ENCODE results near the gene DGCR2.
"Not testable (repeated sequence)": the region's sequence is repeated elsewhere in the genome, so short reads cannot be mapped to it uniquely, and the experiment has no call there.

Gene DGCR2

DNA sequence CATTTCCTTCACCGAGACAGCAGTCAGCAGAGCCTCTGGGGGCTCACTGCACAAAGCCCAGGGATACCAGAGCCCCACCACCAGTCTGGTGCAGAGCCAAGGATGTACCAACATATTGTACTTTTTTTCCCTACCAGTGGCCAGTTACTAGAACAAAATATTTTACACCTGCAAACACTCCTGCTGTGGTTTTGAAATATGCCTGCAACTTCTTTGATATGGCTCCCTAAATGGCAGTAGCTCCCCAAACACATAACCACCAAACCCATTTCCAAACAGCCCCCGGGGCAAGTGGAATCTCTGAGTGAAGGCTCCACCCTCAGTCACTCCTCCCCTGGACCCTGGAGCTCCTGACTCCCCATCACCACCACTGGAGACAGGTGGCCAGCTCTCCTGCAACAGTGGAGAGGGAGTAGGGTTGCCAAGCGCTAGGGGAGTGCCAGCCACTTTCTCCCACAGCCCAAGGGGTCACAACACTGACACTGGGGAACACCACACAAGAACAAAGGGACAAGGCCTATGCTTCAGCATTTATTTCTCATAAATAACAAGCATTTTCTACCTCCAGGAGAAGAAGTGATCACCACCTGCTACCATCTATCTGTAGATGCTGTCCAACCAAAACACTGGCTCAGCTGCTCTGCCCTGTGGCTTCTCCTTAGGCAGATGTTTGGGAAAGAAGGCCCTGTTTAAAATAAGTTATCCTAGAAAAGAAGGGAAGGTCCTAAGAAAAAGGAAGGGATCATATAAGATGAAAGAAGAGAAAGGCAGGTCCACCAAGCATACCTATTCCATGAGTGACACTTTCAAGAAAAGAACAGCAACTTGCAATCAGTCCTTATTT is 15.1 kb downstream of the DGCR2 start:
- no peak for DNase-seq

DNA sequence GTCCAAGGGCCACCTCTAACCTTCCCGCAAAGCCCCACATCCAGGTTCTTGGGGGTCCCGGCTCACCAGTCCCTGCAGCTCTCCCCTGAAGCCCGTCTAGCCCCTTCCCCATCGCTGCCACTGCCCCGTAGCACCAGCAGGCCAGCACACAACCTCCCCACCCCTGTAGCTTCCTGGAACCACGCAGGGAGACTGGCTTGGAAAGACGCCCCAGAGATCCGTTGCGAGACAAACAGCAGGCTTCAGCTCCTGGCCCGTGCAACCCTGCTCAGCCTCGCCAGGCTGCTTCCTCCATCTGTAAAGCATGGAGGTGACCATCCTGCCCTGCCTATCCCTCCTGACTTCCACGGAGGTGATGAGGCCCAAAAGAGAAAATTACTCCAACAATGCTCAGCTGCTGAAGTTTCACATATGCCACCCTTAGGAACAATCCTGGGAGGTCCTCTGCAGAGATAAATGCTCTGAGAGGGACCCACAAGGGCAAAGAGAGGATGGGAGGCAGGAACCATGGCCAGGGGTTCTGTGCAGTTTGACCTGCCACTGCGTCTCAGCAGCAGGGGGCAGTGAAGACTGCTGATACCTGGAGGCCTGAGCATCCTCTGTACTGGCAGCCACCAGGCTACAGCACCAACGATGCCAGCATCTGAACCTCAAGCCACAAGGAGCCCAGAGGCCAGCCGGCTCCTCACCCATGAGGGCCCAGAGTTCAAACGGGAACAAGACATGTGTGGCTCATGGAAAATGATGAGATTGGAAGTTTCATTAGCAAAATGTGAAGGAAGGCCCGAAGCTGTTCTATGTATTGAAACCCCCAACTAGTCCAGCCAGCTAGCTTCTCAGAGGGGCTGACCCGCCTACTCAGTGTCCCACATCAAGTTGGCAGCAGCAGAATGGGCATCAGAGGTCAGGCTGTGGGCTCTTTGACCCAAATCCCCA is 16.1 kb downstream of the DGCR2 start:
- DNase-seq, result no peak

DNA sequence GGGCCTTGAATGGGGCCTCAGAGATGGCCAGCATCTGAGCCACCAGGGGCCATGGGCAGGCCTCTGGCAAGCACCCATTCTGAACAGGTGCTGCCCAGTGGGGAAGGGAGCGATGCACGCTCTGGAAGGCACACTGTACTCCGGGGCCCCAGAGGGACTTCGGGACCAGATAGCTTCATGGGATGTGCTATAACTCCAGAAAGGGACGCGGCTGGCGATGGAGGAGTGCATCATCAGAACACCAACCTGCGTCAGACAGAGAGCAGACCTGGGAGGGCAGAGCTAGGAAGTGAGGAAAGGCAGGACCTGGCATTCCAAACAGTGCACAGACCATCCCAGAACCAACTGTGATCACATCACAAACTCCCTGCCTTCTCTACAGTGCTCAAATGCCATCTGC is 16.8 kb downstream of the DGCR2 start:
- no peak for DNase-seq

DNA sequence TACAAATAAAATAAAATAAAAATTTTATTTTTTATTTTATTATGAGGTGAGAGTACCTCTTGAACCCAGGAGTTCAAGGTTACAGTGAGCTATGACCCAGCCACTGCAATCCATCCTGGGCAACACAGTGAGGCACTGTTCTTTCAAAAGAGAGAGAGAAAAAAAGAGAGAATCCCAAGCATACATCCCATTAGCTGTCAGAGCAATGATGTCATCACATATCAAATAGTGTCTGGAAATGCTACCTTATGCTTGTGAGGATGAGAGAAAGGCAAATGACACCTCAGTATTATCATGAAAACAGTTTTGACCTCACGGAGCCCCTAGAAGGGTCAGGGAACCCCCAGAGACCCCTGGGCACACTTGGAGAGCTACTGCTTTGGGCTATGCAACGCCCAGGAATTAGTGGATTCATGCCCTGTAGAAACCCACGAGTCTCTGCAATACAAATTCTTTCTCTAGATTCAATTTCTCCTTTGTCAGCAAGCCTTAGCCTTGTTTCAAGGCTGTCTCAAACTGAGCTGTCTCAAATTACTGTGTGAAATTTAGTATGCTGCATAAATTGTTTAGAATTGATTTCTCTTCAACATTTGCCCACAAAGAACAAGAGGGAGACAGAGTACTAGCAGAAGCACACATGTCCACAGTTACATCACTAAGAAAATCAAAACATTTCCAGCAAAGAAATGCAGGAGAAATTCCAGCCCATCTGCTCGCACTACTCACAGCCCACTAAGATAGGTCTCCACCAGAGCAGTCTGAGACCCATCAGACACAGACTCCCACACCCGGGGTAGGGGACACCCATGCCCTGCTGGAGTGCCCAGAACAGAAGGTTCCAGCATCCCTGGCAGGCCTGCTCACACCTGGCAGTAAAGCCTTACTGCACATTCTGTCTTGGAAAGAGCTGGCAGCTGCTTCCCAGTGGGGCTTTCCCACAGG is 18.1 kb downstream of the DGCR2 start:
- DNase-seq, result no peak

DNA sequence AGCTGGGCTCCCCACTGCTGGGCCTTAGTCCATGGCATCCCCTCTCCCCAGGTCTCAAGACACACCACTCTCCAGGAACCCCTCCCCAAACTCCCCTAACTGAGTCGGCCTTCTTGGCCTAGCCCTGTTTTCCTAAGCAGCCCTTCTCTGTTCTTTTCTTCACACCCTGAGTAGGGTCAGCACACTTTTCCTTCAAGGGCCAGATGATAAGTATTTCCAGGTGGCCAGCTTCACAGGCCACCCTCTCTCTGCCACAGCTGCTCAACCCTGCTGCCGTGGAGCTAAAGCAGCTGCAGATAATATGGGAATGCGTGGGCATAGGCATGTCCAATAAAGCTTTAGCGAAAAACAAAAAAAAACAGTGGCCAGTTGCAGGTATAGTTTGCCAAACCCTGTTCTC is 24.1 kb downstream of the DGCR2 start:
- DNase-seq, result no peak

DNA sequence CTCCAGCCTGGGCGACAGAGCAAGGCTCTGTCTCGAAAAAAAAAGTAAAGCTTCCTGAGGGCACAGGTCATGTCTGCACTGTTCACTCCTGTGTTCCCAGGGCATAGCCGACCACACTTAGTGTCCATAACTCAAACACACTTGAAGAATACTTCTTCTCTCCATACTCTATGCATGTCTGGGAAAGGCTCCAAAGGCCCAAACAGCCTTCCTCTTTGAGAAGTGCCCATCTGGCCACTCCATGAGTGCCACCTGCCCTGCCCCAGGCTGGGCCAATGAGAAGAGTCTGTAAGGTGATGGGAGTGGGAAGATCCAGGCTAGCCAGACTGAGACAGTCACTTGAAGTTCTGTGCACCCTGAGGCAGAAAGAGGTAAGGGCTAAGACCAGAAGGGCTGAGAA is 24.7 kb downstream of the DGCR2 start:
- no peak for DNase-seq

DNA sequence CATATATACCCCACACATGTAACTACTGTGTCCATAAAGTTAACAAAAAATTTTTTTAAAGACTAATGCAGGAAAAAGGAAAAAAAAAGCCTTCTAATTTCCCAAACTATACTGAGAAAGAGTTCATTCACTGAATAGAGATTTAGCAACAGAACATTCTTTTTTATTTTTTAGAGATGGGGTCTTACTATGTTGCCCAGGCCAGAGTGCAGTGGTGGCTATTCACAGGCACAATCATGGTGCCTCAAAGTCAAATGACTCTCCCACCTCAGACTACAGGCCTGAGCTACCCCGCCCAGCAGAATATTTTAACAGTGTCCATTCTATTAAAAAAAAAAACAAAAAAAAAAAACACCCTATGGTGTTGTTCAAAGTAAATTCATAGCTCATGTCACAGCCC is 25.7 kb downstream of the DGCR2 start:
- DNase-seq, result no peak

DNA sequence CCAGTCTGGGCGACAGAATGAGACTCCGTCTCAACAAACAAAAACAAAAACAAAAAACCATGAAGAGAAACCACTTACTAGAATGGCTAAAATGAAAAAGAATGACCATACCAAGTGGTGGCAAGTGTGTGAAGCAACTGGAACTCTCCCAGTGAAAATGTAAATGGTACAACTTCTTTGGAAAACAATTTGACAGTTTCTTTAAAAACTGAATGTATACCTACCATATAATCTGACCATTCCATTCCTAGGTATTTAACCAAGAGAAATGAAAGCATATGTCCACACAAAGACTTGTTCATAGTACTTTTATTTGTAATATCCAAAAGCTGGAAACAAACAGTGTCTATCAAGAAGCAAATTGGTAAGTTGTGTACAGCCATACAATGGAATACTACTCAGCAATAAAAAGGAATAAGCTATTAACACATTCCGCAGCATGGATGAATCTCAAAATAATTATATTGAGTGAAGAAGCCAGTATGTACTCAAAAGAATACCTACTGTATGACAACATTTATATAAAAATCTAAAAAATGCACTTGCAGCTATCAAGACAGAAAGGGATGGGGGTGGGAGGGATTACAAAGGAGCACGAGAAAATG is 27.7 kb downstream of the DGCR2 start:
- no peak for DNase-seq

DNA sequence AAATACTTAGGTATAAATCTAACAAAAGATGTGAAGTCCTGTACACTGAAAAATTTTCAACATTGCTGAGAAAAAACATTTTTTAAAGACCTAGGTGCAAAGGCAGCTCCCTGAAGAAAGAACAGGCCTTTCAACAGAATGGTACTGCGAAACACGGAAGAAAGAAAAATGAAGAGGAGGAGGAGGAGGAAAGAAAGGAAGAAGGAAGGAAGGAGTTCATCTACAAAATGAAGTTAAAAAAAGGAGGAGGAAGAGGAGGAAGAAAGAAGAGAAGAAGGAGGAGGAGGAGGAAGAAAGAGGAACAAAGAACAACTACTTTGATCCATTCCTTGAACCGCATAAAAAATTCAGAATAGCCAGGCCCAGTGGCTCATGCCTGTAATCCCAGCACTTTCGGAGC is 29.5 kb downstream of the DGCR2 start:
- DNase-seq, result no peak

DNA sequence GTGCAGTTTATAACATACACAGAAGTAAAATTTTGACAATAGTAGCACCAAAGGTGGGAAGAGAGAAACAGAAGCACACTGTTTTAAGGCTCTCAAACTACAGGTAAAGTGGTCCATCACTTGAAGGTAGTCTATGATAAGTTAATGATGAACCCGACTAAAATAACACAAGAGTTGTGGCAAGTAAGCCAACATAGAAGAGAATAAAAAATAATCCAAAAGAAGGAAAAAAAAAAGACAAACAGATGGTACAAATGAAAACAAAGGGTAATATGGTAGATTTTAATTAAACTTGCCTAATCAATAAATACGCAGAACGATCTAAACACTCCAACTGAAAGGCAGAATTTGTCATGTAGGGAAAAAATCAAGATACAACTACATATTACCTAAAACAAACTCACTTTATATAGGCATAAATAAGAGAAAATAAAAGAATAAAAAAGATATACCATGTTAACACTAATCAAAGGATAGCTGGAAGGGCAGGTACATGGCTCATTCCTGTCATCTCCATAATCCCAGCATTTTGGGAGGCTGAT is 31.6 kb downstream of the DGCR2 start:
- DNase-seq, result no peak

DNA sequence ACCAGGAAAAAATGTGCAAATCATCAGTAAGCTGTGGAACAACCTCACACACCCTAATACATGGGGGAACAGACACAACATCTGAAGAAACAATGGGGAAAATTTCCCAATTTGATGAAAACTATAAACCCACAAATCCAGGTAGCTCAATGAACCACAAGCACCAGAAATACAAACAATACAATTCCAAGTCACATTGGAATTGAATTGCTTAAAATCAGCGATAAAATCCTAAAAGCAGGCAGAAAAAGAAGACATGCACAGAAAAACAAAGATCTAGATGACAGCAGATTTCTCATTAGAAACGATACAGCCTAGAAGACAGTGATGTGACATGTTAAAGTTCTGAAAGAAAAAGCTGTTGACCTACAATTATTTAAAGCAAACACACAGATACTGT is 32.0 kb downstream of the DGCR2 start:
- DNase-seq, result no peak

DNA sequence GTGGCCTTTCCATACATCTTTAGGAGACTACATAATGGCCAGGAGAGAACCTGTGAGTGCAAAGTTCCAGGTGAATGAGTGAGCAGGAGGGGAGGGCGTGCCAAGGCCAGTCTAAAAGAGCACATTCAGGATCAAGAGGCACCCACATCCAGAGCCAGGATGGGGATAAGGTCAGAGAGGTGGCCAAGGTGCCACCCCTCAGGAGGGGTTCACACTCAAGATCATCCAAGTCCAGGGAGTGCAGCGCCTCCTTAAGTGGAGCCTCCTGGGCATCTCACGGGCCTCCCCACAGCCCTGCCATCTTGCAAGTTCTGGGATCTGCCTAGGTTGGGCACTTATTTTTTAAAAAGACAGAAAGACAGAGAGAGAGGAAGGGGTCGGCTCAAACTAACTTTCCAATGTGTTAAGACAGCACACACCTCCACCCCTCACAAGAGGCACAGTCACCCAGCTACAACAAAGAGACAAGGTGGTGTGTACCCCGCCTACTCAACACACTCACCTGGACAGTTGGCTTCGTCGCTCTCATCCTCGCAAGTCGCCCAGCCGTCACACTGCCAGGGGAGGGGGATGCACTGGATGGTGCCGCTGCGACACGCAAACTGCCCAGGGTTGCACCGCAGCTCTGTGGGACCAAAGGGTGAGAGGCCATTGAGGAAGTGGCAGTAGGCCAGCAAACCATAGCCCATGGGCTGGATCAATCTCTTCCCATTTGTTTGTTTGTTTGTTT is 33.2 kb downstream of the DGCR2 start:
- DNase-seq, result no peak

DNA sequence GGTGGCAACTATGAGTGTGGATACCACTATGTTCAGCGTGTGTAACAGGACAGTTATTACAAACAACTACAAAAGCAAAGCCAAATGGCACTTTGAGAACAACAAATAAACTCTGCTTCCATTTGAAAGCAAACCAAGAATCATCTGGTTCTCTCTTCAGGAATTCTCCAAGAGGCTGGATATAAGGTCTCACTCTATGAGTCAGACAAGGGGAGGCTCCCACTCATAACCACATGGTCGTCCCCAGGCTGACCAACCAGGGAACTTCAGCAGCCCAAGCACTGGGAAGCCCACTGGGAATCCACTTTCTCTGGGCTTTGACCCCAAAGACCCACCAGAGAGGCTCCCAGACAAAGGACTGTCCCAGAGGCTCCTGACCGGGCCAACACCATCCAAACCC is 35.3 kb downstream of the DGCR2 start:
- DNase-seq, result no peak

DNA sequence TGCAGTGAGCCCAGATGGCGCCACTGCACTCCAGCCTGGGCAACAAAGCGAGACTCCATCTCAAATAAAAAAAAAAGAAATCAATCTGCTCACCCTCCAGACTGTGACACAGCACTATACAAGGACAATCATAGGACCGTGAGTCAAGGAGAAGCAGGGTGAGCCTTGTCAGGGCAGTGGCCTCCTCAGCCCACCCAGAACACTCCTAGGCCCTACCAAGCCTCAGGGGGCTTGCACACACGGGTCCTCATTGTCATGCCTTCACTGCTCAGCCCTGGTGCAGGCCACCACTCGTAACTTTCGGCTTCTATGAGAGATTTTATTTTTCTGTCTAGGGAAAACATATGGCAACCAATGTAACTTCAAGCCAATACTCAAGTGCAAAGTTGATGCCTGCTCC is 35.8 kb downstream of the DGCR2 start:
- DNase-seq, result no peak

DNA sequence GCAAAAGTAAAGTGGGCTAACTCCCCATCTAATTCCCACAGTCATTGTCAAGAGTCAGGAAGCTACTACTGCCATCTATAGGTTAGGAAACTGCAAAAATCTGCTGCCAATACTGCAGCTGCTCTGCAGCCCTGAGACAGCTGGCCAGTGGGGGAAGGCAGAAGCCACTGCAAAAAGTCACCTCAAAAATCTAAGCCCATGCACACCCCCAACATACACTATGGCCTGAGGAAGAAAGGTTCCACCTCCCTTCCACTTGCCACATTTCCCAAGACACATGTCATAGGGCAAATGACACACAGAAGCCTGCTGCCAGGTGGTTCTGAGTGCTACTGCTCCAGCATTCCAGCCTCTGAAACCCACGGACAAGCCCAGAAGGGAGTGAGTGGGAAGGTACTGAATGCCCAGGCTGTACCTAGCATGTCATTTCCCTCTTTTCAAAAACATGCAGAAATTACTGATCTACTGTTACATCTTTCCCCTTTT is 36.9 kb downstream of the DGCR2 start:
- DNase-seq, result no peak

DNA sequence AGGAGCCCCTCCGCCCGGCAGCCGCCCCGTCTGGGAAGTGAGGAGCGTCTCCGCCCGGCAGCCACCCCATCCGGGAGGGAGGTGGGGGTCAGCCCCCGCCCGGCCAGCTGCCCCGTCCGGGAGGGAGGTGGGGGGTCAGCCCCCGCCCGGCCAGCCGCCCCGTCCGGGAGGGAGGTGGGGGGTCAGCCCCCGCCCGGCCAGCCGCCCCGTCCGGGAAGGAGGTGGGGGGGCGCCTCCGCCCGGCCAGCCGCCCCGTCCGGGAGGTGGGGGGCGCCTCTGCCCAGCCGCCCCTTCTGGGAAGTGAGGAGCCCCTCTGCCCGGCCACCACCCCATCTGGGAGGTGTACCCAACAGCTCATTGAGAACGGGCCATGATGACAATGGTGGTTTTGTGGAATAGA is 37.6 kb downstream of the DGCR2 start:
- not testable (repeated sequence) for DNase-seq

DNA sequence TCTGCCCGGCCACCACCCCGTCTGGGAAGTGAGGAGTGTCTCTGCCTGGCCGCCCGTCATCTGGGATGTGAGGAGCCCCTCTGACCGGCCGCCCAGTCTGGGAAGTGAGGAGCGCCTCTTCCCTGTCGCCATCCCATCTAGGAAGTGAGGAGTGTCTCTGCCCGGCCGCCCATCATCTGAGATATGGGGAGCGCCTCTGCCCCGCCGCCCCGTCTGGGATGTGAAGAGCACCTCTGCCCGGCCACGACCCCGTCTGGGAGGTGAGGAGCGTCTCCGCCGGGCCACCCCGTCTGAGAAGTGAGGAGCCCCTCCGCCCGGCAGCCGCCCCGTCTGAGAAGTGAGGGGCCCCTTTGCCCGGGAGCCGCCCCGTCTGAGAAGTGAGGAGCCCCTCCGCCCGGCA is 38.1 kb downstream of the DGCR2 start:
- DNase-seq, result not testable (repeated sequence)

DNA sequence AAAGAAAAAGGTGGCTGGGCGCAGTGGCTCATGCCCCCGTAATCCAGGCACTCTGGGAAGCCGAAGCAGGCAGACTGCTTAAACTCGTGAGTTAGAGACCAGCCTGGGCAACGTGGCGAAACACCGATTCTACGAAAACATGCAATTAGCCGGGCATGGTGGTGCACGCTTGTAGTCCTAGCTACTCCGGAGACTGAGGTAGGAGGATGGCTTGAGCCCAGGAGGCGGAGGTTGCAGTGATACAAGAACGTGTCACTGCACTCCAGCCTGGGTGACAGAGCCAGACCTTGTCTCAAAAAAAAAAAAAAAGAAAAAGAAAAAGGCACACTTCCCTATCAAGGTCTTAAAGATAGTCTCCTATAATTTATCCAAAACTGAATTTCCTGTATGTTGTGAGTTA is 39.4 kb downstream of the DGCR2 start:
- DNase-seq, result no peak

DNA sequence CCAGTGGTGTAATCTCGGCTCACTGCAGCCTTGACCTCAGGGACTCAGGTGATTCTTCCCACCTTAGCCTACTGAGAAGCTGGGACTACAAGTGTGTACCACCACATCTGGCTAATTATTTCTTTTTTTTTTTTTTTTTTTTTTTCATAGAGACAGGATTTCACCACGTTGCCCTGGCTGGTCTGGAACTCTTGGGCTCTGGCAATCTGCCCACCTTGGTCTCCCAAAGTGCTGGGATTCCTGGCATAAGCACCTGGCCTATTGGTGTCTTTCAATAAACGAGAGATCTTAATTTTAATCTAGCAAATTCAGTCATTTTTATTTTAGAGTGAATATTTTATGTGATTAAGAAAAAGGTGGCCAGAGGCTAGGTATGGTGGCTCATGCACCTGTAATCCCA is 40.1 kb downstream of the DGCR2 start:
- DNase-seq, result no peak

DNA sequence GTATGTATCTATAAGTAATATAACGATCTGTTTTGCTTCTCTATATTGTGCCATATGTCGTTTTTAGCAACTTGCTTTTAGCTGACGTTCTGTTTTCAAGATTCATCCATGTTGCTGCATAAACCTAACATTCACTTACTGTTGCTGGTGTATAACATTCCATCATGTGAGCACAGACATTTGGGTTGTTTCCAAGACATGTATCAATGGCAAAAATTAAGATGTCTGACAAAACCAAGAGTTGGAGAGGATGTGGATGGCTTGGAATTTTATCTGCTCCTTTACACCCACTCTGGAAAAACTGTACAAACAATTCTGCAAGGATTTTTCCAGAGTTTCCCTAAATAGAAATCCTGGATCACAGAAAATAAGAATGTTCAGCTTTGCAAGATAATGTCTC is 40.9 kb downstream of the DGCR2 start:
- DNase-seq, result no peak

DNA sequence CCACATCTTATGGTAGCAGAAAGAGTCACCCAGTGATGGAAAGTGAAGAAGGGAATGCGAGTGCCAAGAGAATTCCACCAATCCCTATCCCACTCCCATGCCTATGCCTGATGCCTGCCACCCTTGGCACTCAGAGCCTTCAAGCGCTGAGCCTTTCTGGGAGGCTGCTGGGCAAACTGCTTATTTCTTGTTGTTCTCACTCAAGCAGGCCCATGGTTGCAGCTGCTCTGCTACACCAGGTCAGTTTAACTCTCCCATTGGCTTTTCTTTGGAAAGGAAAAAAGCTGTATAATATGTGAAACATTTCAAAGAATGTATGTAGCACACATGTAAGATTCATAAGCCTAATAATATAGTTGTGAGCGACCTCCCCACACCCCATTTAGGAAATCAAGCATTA is 41.4 kb downstream of the DGCR2 start:
- no peak for DNase-seq
